NCI-H2196 (cell line): ENCODE data around the gene FAM168A.
"Not testable (repeated sequence)": the region's sequence is repeated elsewhere in the genome, so short reads cannot be mapped to it uniquely, and the experiment has no call there.

ENCODE experiments used
- DNase-seq: peaks from one replicate; lab custom pipeline; 2025; ENCODE audit not compliant: unreplicated experiment; lab: John Stamatoyannopoulos, UW

The FAM168A gene

DNA sequence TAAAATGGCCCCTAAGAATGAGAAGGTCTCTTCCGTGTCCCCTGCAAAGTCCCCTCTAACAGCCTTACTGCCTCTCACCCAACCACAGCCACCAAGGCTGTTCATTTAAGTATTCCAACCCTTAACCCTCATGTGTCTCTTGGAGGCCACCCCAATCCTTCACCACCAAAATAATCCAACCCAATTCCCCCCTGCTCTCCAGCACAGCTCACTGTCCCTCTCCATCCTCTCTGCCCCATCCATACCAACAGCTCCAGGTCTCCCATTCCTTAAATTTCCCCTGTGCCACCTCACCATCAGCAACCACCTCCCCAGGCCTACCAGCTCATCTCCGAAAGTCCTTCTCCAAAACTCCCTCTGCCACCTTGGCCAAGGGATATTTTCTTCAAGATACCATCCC, 1.4 kb downstream of the FAM168A start:
- no peak for DNase-seq

DNA sequence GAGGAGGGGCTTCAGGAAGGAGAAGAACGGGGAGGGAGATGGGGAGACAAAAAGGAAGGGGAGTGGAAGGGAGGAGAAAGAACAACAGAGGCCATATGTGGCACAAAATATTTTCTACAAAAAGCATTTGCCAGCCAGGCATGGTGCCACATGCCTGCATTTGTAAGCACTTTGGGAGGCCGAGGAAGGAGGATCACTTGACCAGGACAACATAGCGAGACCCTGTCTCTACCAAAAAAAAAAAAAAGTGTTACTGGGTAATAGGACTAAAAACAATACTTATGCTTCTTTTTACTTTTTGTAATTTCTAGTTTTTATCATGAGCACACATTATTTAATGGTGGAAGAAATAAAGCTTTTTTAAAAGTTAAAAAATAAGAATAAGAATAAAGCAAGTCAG, 5.3 kb downstream of the FAM168A start:
- no peak for DNase-seq

DNA sequence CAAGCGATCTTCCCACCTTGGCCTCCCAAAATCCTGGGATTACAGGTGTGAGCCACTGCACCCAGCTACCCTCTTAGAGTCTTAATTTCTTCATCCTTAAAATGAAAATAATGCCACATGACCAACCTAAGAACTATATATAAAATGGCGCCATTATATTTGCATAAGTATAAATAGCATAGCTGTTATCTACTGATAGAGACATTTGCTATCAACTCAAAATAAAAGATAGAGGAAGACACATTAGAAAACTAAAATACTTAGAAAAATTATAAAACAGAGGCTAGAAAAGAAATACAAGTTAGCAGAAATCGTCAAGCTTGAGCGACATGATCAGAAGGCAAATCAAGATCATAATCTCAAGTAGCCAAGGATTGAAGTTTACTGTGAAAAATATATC, 6.2 kb downstream of the FAM168A start:
- DNase-seq, result no peak

DNA sequence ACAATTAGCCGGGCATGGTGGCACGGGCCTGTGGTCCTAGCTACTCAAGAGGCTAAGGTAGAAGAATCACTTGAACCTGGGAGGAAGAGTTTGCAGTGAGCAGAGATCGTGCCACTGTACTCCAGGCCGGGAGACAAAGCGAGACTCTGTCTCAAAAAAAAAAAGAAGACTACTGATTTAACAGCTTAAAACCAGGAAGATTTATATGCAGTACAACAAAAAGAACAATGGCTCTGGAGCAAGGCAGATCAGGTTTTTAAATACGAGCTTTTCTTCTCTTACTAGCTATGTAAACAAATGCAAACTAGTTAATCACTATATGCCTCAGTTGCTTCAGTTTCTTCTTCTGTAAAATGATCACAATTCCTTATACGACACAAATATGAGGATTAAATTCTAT, 6.9 kb downstream of the FAM168A start:
- DNase-seq, result no peak

DNA sequence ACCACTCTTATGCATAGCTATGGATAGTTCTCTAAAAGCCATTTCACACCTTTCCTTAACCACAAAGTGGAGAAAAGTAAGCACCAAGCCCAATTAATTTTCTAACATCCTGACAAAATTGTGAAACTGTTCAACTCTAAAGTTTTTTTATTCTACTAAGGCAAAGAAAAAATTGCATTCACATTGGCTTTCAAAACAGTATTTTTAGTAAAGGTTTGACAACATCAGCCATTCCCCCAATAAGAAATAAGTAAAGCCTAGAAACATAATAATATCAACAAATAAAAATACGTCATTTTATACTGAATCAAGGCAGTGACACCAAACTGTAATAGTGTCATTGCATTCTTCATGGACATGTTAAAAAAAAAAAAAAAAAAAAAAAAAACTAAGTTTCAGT, 11.1 kb downstream of the FAM168A start:
- no peak for DNase-seq

DNA sequence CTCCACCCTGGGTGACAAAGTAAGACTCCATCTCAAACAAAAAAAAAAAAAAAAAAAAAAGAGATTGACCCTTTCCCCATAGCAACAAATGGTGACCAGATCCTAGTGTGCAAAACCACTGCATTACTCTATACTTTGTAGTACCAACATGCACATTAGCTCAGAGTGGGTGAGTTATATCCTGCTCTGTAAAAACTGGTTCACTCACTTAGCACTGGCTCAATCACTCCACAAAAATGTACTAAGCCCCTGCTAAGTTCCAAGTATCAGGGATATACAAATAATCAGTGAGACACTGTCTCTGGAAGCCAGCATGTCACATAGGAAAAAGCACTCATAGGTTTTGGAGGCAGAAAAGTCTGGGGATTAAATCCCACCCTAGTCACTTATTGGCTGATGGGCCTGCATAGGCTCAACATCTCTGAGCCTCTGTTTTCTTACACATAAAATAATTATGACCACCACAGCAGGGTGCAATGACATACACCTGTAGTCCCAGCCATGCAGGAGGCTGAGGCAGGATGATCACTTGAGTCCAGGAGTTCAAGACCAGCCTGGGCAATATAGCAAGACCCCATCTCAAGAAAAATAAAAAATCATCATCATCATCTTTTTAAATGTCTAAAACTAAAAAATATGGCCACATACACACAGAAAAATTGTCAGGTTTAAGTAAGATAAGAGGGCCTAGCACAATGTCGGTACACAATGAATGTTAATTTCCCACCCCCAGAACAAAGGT, 11.9 kb downstream of the FAM168A start:
- DNase-seq, result no peak

DNA sequence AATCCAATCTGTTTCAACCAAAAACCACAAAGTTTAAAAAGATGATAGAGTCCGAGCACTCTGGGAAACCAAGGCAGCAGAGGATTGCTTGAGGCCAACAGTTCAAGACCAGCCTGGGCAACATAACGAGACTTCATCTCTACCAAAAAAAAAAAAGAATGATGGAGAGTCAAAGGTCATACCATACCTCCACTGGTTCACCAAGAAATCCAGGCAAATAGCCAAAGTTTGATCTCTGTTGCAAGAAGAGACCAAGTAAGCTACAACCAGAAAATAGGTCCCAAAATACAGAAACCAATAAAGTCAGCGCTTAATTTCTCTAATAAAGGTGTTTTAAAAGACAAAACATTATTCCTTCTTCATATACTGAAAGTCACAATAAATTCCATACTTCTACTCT, 13.1 kb downstream of the FAM168A start:
- no peak for DNase-seq

DNA sequence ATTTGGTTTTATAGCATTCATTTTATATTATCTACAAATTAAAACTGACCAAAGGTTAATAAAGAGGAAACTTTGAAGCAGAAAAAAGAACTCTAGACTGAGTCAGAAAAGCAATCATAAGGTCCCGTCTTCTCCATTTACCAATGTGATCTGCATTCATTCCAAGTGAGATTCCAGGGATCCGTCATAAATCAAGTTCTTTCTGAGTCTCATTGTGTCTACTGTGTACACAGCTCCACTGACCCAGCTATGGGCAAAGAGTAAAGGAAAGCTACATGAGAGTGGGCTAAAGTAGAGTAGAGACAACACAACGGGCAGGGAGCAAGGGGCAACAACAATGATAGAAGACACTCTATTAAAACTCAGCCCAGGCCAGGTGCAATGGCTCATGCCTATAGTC, 15.3 kb downstream of the FAM168A start:
- no peak for DNase-seq

DNA sequence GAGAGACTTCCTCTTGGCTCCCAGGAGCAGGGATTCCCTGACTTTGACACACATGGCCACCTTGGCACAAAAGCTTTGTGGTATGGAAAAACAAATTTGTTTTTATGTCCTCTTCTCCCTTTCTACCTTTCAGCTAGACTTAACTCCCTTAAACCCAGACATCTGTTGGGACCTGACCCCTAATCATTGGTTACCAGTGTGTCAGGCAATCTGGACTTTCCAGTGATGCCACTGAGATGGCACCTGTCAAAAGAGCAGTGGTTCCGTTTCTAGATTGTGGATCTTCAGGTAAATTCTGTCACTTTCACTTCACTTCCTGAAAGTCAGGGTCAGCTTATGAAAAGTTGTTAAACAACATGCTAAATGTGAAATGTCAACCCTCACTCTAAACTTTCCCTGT, 17.2 kb downstream of the FAM168A start:
- not testable (repeated sequence) for DNase-seq

DNA sequence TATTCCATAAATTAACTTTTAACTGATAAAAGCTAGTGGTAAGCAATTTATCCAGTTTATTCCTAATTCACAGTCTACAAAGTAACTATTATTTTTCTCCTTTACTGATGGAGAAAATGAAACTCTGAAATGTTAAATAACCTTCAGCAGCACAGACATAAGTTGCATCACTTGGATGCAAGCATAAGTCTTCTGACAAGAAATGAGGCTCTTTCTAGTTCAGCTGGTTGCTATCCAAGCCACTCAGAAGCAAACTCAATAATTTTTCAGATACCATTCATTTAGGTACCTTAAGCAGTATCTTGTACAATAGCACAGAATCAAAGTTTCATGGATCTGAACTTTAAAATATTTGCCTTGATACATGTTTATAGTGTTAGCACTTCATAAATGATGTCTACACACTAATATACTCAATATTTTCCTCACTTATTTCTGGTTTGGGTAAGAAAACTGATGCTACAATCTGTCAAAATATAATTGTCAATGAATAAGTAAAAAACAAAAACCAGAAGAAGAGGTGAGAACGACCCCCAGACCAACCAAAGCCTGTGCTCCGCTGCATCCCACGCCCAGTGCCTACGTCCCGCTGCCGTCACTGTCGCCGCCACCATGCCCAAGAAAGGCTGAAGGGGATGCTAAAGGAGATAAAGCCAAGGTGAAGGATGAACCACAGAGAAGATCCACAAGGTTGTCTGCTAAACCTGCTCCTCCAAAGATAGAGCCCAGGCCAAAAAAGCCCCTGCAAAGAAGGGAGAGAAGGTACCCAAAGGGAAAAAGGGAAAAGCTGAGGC, 18.1 kb downstream of the FAM168A start:
- DNase-seq, result no peak

DNA sequence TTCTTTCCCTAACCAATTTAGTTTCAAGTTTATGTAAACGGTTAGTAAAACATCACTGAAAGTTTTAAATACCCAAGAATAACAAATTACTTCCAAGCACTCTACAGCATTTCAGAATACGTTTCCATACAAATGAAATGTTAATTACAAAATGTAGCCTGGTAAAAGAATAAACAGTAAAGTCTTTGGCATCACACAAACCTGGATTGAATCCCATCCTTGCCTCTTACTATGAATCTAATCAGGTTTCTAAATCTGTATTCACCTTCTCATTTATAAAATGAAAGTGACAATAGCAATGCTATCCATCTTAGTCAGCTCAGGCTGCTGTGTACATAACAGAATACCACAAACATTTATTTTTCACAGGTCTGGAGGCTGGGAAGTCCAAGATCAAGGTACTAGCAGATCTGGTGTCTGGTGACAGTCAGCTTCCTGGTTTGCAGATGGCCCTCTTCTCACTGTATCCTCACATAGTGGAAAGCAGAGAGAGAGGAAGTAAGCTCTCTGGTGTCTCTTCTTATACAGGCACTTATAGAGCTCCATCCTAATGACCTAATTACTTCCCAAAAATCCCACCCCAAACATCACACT, 19.2 kb downstream of the FAM168A start:
- DNase-seq, result peak; percentile 39

DNA sequence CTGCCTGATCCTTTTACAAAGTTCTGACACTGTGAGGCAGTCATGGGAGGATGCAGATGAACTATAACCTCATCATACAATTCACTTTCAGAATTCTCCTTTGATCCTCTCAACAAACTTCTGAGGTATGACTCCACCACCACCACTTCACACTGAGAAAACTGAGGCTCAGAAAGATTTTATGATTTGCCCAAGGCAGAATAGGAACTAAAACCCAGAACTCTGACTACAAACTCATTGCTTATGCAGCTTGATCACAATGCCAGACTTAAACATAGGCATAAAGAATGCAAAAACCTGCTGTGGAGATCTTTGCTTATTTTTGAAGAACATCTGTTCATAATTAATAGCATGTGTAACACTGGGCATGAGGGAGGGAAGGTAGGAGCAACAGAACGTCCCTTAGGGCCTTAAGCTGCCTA, 20.4 kb downstream of the FAM168A start:
- DNase-seq, result no peak

DNA sequence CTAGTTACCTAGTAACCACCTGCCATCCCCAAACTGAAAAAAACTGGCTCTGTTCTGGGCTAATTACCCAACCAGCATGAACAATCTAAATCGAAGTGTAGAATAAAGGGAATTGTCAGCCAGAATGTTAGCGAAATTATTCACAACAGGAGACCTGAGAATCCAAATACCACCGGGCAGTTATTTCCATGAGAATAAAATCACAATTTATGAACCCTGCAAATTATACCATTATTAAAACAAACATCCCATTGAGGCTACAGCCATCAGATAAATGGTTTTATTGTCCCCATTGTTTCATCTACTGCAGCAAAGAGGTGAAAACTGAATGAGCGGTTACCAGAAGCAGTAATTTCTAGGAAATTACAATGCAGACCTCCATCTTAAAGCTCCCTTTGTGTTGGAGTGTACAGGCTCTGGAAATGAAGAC, 21.7 kb downstream of the FAM168A start:
- DNase-seq, result no peak

DNA sequence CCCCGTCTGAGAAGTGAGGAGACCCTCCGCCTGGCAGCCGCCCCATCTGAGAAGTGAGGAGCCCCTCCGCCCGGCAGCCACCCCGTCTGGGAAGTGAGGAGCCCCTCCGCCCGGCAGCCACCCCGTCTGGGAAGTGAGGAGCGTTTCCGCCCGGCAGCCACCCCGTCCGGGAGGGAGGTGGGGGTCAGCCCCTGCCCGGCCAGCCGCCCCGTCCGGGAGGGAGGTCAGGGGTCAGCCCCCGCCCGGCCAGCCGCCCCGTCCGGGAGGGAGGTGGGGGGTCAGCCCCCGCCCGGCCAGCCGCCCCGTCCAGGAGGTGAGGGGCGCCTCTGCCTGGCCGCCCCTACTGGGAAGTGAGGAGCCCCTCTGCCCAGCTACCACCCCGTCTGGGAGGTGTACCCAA, 25.9 kb downstream of the FAM168A start:
- not testable (repeated sequence) for DNase-seq

DNA sequence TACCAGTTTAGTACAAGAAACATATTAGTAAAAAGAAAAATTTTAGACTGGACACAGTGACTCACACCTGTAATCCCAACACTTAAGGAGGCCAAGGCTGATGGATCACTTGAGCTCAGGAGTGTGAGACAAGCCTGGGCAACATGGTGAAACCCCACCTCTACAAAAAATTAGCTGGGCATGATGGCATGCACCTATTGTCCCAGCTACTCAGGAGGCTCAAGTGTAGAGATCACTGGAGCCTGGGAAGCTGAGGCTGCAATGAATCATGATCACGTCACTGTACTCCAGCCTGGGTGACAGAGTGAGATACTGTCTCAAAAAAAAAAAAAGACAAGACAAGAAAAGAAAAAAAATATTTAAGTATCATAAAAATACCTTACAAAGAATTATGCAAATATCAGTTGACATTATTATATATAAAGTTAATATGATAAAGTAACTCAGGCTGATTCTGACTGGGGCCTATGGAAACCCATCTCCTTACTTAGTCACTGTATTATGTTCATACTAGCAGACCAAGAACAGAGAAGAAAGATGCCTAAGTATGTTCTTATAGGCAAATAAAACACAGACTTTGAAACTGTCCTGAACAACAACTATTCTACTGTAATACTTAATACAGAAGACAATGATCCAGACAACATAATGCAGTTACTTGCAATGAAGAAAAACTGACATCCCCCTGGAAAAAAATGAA, 27.3 kb downstream of the FAM168A start:
- DNase-seq, result peak; percentile 19

DNA sequence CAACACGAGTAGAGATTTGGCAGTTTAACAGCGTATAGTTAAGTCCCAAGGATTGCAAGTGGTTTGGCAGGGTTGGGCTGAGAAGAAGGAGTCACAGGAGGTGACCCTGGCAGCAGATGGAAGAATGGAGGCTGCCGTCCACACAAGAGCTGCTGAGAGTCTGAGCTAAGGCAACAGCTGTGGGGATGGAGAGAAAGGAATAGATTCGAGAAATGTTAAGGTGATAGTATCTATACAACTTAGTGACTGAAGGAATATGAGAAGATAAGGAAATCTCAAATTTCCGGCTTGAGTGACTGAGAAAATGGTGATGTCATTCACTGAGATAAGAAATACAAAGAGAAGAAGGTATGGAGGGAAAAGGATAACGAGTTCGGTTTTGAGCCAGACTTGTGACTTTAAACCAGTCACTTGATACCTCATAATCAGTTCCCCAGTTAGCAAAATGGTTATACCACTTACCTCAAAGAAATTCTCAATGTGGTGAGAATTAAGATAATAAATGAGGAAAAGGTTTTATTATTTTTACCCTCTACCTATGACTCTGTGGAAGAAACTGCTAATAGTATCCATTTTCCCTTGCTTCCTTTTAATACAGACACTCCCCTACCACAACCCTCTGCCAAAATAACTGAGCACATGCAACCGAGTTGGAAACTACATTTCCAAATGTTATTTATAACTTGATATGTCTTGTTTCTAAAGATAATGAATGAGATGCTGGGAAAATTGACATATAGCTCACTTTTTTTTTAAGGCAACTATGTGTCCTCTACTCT, 30.7 kb downstream of the FAM168A start:
- DNase-seq, result peak; percentile 14

DNA sequence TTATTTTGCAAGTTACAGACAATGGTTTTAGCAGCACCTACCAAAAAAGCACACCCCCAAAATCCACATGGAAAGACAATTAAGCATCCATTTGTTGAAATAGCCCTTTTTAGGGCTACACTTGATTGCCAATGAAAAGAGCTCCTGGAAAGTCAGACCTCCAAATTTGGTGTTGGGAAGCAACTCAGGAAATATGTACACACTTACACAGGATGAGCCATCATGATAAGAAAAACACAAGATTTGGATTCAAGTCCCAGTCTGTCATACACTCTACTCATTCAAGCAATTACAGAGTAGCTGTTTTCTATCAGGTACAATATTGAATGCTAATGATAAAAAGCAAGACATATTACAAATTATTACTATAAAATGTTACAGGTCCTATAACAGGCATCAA, 31.5 kb downstream of the FAM168A start:
- DNase-seq, result no peak

DNA sequence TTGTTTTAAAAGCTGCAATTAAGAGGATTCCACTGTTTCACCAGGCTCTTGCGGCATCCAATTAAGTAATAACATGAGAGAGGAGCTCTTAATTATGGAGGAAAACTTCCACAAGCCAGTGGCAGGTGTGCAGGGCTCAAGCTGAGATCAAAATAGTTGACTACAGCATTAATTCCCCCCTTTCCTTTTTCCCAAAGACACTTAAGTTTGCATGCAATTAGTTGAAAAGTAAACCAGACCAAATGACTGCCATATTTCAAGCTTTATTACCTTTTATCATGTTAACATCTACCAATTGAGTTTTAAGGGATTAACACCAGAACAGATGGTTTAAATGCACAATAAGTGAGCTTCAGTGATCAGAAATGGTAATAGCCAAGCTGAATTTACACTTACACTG, 32.1 kb downstream of the FAM168A start:
- no peak for DNase-seq

DNA sequence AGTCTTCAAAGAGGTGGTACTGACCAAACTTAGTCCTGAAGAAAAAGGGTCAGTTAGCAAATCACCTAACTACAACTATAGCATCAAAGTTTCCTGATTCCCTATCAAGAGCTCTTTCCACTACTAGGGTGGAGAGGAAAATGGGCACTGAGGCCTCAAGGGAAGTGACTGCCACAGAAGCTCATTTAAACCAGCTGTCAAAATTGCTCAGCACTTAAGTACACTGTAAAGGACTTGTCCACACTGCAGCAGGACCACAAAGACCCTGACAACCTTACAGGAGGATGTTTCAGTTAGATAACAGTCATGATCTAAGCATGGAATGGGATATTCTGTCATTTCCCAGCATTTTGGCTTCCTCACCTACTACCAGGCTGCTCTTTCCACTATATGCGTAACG, 33.0 kb downstream of the FAM168A start:
- no peak for DNase-seq

DNA sequence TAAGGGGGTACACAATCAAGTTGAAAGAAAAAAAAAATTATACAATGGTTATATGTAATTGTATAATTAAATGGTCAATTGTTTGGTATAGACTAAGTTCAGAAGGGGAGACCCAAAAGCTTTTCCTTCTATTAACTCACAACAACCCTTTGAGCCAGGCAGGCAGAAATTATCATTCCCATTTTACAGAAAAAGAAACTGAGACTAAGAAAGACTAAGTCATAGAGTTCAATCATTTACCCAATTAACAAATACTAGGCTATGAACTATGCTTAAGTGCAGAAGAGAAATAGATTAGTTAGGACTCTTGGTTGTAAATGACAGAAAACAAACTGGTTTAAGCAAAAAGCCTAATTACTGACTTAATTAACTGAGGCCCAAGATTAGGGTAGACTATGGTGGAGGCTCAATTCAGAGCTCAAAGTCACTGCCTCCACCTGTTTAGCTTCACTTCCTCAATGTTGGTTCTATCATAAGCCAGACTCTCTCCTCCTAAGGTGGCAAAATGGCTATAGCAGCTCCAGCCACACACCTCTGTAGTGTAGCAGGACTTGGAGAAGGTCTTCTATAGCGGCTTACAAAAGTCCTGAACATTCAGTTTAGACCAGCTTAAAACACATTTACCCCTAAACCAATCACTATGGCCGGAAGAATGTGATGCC, 34.2 kb downstream of the FAM168A start:
- DNase-seq, result no peak
